Measurements from ENCODE around the gene TICAM1. TPM values are rescaled to one million over a fixed set of nuclear protein-coding genes. Genes with fewer than 3 reads are reported as not detected.
"Not testable (repeated sequence)": the region's sequence is repeated elsewhere in the genome, so short reads cannot be mapped to it uniquely, and the experiment has no call there.

TICAM1 gene
- total RNA-seq, 1 experiment from 2014 or later, result 0.48 TPM

- no peak overlapping the region for H3K27ac ChIP-seq (ENCODE audit: insufficient read length, low read depth, low read length)
- no peak overlapping the region for H3K4ac ChIP-seq (ENCODE audit: low read depth, low read length)
- H2BK5ac ChIP-seq (ENCODE audit: insufficient read length, low read length), result no peak overlapping the region
- no peak overlapping the region for H2AK5ac ChIP-seq (ENCODE audit: insufficient read length, low read length)
- H2BK12ac ChIP-seq (ENCODE audit: insufficient read length, low read depth, low read length), result no peak overlapping the region
- no peak overlapping the region for H4K91ac ChIP-seq (ENCODE audit: insufficient read length, low read depth, low read length)
- H4K5ac ChIP-seq (ENCODE audit: insufficient read length, low read depth, low read length), result no peak overlapping the region
- no peaks in the 10 kb centered on the region for H3K27me3 ChIP-seq (ENCODE audit: insufficient read depth, low read length)
- no peaks in the 10 kb centered on the region for H4K20me1 ChIP-seq (ENCODE audit: control insufficient read depth, insufficient read depth, insufficient read length)
- H3K56ac ChIP-seq (ENCODE audit: insufficient read length, low read depth, low read length), result no peak overlapping the region
- no peaks in the 10 kb centered on the region for H3K36me3 Mint-ChIP-seq (ENCODE audit: insufficient read depth in 1 of 3, low read depth in 3 of 3)
- H3K23ac ChIP-seq (ENCODE audit: insufficient read length, low read depth, low read length), result no peak overlapping the region
- H3K4me3 Mint-ChIP-seq, result no peak overlapping the region; a peak in 1 of 5 replicates
- H2BK20ac ChIP-seq (ENCODE audit: low read depth, low read length, poor library complexity, severe bottlenecking), result no peak overlapping the region
- DNase-seq, result no peak
- H3K27me3 Mint-ChIP-seq (ENCODE audit: low read depth), result peaks cover 26% of the 10 kb centered on the region
- H2BK15ac ChIP-seq (ENCODE audit: low read depth, low read length), result no peak overlapping the region
- H3K4me2 ChIP-seq (ENCODE audit: insufficient read depth, insufficient read length, low read length), result no peak overlapping the region
- no peak overlapping the region for H4K8ac ChIP-seq (replicated peaks; ENCODE audit: insufficient read length, low read depth, low read length)
- no peak overlapping the region for H3K18ac ChIP-seq (ENCODE audit: insufficient read length, low read depth, low read length)
- no peaks in the 10 kb centered on the region for H3K4me1 ChIP-seq (ENCODE audit: insufficient read depth, low read length)
- peaks cover 0 to 5% of the 10 kb centered on the region in 2 experiments; a peak in 3 of 5 replicates for H3K9me3 Mint-ChIP-seq
- peaks cover 0 to 3% of the 10 kb centered on the region in 2 experiments; a peak in 1 of 4 replicates for H3K4me1 Mint-ChIP-seq
- no peaks in the 10 kb centered on the region for H3K23me2 ChIP-seq (ENCODE audit: insufficient read length, low read depth, low read length, poor library complexity, severe bottlenecking)
- H2BK120ac ChIP-seq (ENCODE audit: low read depth, low read length, poor library complexity, severe bottlenecking), result no peak overlapping the region
- no peaks in the 10 kb centered on the region for H3K9me3 ChIP-seq (ENCODE audit: control insufficient read depth, low read depth, low read length)
- TF ChIP-seq CTCF (conservative IDR thresholded peaks at IDR 0.05), result no peak
- no CpG with 5 or more reads among the region's 6 CpGs for WGBS (ENCODE audit: extremely low coverage, insufficient read length, low lambda C conversion rate)
- H3K27ac Mint-ChIP-seq, result no peak overlapping the region
- no peak overlapping the region for H3T11ph ChIP-seq (ENCODE audit: low read length)
- H3K79me1 ChIP-seq (ENCODE audit: insufficient read depth, low read depth, low read length, poor library complexity, severe bottlenecking), result no peaks in the 10 kb centered on the region
- no peak overlapping the region for H2AFZ ChIP-seq (ENCODE audit: low read length)
- H3K9ac ChIP-seq (ENCODE audit: extremely low read depth, insufficient read length, low read length), result no peak overlapping the region
- H3K14ac ChIP-seq (ENCODE audit: insufficient read depth, low read length), result no peak overlapping the region
- H3K79me2 ChIP-seq (ENCODE audit: insufficient read depth, low read length), result no peaks in the 10 kb centered on the region
Measured at GRCh38 chr19:4780860-4781259, 50.7 kb downstream of the TICAM1 start.

DNA sequence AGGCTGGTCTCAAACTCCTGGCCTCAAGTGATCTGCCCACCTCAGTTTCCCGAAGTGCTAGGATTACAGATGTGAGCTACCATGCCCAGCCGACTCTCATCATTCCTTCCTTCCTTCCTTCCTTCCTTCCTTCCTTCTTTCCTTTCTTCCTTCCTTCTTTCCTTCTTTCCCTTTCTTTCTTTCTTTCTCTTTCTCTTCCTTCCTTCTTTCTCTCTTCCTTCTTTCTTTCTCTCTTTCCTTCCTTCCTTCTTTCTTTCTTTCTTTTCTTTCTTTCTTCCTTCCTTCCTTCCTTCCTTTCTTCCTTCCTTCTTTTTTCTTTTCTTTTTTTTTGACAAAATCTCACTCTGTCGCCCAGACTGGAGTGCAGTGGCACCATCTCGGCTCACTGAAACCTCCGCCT is 53.4 kb downstream of the TICAM1 start:
- H4K20me1 ChIP-seq (ENCODE audit: control insufficient read depth, insufficient read depth, insufficient read length); H3K27ac Mint-ChIP-seq; H2BK15ac ChIP-seq (ENCODE audit: low read depth, low read length); H3K23me2 ChIP-seq (ENCODE audit: insufficient read length, low read depth, low read length, poor library complexity, severe bottlenecking); H3K4me2 ChIP-seq (ENCODE audit: insufficient read depth, insufficient read length, low read length); H3K4me1 Mint-ChIP-seq; H2AFZ ChIP-seq (ENCODE audit: low read length); DNase-seq; H3K18ac ChIP-seq (ENCODE audit: insufficient read length, low read depth, low read length); H3K4me3 Mint-ChIP-seq; H3K56ac ChIP-seq (ENCODE audit: insufficient read length, low read depth, low read length); H4K8ac ChIP-seq (replicated peaks; ENCODE audit: insufficient read length, low read depth, low read length); H3K9me3 Mint-ChIP-seq; H4K5ac ChIP-seq (ENCODE audit: insufficient read length, low read depth, low read length); H2BK12ac ChIP-seq (ENCODE audit: insufficient read length, low read depth, low read length); H2BK5ac ChIP-seq (ENCODE audit: insufficient read length, low read length); H3K36me3 Mint-ChIP-seq (ENCODE audit: insufficient read depth in 1 of 3, low read depth in 3 of 3); H3T11ph ChIP-seq (ENCODE audit: low read length); H3K79me1 ChIP-seq (ENCODE audit: insufficient read depth, low read depth, low read length, poor library complexity, severe bottlenecking); H3K9ac ChIP-seq (ENCODE audit: extremely low read depth, insufficient read length, low read length); H3K27ac ChIP-seq (ENCODE audit: insufficient read length, low read depth, low read length); H3K14ac ChIP-seq (ENCODE audit: insufficient read depth, low read length); H2BK20ac ChIP-seq (ENCODE audit: low read depth, low read length, poor library complexity, severe bottlenecking); H3K4me1 ChIP-seq (ENCODE audit: insufficient read depth, low read length); H2AK5ac ChIP-seq (ENCODE audit: insufficient read length, low read length); H3K4ac ChIP-seq (ENCODE audit: low read depth, low read length); H3K23ac ChIP-seq (ENCODE audit: insufficient read length, low read depth, low read length); H2BK120ac ChIP-seq (ENCODE audit: low read depth, low read length, poor library complexity, severe bottlenecking); H3K27me3 ChIP-seq (ENCODE audit: insufficient read depth, low read length); H3K79me2 ChIP-seq (ENCODE audit: insufficient read depth, low read length); H3K9me3 ChIP-seq (ENCODE audit: control insufficient read depth, low read depth, low read length); H4K91ac ChIP-seq (ENCODE audit: insufficient read length, low read depth, low read length): not testable (repeated sequence)
- peaks cover 39% of the 10 kb centered on the region for H3K27me3 Mint-ChIP-seq (ENCODE audit: low read depth)
- no CpG with 5 or more reads among the region's 5 CpGs for WGBS (ENCODE audit: extremely low coverage, insufficient read length, low lambda C conversion rate)
